GM12874 (cell line): Measurements from ENCODE around the gene BIK.

ENCODE experiments used
- TF ChIP-seq, protein P1 (sequence below): IDR thresholded peaks from 2 replicates; pipeline ENCODE4 v1.5.1; 2011; ENCODE audit warnings: low read depth, mild to moderate bottlenecking, control low read depth, low read length, moderate library complexity; ENCODE audit not compliant: insufficient read depth

The BIK gene

DNA sequence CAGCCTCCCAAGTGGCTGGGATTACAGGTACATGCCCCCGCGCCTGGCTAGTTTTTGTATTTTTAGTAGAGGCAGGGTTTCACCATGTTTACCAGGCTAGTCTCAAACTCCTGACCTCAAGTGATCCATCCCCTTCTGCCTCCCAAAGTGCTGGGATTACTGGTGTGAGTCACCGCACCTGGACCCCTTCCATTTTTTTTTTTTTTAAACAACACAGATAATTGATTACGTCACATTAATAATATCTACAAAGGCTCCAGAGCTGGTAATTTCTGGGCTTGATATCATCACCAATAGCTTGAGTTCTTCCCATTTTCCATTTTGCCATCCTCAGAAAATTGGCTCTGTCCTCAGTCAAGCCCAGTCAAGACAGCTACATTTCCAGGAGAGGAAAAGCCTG is 28.6 kb upstream of the BIK start:
- TF ChIP-seq, protein P1, sequence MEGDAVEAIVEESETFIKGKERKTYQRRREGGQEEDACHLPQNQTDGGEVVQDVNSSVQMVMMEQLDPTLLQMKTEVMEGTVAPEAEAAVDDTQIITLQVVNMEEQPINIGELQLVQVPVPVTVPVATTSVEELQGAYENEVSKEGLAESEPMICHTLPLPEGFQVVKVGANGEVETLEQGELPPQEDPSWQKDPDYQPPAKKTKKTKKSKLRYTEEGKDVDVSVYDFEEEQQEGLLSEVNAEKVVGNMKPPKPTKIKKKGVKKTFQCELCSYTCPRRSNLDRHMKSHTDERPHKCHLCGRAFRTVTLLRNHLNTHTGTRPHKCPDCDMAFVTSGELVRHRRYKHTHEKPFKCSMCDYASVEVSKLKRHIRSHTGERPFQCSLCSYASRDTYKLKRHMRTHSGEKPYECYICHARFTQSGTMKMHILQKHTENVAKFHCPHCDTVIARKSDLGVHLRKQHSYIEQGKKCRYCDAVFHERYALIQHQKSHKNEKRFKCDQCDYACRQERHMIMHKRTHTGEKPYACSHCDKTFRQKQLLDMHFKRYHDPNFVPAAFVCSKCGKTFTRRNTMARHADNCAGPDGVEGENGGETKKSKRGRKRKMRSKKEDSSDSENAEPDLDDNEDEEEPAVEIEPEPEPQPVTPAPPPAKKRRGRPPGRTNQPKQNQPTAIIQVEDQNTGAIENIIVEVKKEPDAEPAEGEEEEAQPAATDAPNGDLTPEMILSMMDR: no peak

DNA sequence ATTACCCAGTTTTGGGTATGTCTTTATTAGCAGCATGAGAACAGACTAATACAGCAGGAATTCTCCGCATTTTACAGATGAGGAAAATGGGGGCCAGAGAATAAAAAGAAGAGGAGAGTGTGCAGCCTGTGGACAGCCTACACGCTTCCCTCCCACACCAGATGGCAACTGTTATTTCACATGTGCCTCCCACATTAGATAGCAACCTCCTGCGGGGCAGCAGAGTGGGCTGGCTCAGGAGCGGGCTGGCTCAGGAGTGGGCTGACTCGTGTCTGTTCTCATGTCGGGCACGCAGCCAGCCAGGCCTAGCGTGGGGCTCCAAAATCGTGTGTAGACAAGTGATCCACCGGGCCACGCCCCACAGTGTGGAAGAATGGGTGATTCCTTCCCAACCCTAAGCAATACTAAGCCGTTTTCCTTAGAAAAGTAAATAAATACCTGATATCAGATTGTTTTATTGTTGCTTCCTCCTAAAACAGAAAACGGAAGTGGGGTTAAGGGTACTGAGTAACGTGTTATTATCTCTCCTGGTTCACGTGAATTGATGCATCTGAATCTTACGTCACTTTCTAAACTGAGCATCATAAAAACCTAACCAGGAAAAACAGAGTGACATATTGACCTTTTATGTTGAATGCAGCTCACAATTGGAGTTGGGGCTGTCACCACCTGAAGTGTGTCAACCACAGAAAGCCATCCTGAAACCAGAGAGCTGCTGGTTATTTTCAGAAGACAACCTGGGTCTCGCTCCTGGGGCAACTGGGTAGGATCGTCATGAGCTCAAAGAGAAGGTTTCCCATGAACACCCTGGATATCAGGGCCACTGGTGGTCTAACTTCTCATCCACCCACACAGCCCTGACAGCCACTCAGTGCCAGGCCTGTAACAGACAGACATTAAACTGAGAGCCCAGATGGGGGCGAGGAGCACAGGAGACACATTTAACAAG is 24.6 kb upstream of the BIK start:
- TF ChIP-seq, protein P1: no peak

- TF ChIP-seq, protein P1: no peak
These were observed 21.9 kb upstream of the BIK start for GRCh38 chr22:43088627-43088983.

GRCh38 chr22:43088984-43089717 is 21.4 kb upstream of the BIK start, which contains the start of gene TTLL1:
TTLL1 (minus strand) TSS chr22:43089391; CDS start chr22:43075586, 13,805 bp downstream.
- TF ChIP-seq, protein P1: no peak

GRCh38 chr22:43090130-43090789 is 20.3 kb upstream of the BIK start:
- TF ChIP-seq, protein P1: peak; percentile 49; the same call in 1 of the 2 replicates

DNA sequence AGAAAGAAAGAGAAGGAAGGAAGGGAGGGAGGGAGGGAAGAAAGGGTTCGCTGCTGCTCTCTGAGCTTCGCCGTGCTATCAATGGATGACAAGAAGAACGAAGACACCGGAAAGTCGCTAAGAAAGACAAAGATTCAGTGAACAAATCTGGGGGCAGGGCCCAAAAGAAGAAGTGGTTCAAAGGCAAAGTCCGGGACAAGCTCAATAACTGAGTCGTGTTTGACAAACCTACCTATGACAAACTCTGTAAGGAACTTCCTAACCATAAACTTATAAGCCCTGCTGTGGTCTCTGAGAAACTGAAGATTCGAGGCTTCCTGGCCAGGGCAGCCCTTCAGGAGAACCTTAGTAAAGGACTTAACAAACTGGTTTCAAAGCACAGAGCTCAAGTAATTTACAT is 18.5 kb upstream of the BIK start:
- TF ChIP-seq, protein P1: no peak

GRCh38 chr22:43094085-43094484 is 16.5 kb upstream of the BIK start:
- TF ChIP-seq, protein P1: 0 out of 2 replicates have a peak, but pooled peaks have one; percentile 5
